CD4-positive, alpha-beta T cell treated with Interleukin-17A for 4 hours (primary cell): Measurements from ENCODE around the gene PRKAB1.
"Not testable (repeated sequence)": the region's sequence is repeated elsewhere in the genome, so short reads cannot be mapped to it uniquely, and the experiment has no call there.

Experiments
- DNase-seq: peaks from one replicate; pipeline ENCODE4 v3.0.0-alpha.2; 2020; ENCODE audit warnings: mixed read lengths

PRKAB1 gene

DNA sequence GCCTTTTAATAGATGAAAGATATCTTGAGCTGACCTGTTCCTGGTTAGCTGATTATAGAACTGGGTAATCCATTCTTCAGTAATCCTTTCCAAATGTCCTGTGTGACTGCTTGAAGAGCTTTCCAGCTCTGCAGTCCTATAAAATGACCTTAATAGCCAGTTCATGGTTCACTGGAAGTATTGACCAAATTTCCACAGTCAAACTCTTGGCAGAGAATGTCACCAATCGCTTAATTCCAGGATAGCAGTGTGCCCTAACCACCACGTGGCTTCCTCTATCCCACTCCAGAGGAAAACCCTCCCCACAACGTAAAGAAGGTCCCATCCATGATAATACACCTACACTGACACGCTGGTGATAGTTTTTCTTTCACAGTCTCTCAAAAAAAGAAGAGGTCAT is 17.4 kb downstream of the PRKAB1 start:
- DNase-seq: no peak

DNA sequence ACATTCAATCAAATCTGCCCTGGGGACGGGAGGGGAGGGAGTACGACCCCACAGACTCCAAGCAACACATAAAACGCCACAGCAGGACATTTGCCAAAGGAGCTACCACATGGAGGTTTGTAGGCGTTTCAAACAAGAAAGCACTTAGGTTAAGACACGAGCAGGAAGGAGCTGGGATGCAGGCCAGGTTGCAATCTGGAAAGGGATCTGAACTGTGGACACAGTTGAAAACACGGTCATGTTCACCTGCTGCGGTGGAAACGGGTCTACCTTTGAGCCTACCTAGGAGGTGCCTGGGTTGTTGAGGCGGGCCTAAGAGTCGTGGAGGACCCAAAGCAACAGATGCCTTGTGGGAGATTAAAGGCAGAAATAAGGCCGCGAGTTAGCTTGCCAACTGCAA is 18.4 kb downstream of the PRKAB1 start:
- no peak for DNase-seq

DNA sequence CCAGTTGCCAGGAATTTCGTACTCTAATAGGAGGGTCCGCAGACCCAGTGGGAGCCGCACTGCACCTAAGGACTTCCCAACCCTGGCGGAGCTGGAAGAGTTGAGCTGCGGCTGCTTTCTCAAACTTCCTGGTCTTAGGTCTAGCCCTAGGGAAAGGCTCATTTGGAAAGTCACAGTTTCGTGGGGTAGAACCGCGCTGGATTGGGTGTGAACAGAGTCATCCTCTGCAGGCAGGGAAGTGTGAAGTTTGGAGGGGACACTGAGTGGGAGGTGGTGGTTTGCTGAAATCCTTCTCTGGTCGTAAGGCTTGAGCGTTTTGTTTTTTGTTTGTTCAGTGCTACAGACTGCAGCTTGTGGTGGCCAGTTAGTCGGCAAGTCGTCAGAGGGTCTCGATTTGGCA is 18.8 kb downstream of the PRKAB1 start:
- no peak for DNase-seq

GRCh38 chr12:119687406-119687805 is 19.5 kb downstream of the PRKAB1 start:
- DNase-seq: no peak

DNA sequence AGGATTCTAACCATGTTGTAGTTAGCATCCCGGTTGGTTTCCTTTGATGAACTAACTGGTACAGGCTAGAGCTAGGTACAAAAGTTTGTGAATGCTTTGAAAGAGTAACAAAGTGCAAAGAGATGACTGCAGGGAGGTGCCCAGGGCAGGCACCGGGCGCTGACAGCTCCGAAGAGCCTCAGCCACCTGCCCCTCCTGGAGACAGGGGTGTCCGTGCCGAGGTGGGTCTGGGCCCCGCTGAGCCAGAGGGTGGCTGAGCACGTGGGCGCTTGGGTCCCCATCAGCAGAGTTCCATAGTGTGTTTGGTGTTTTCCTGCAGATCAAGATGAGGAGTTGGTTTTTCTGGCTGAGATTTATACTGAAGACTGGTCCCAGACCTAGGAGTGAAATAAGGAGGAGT is 19.9 kb downstream of the PRKAB1 start:
- no peak for DNase-seq

GRCh38 chr12:119689935-119690500 is 22.1 kb downstream of the PRKAB1 start:
- DNase-seq: no peak

DNA sequence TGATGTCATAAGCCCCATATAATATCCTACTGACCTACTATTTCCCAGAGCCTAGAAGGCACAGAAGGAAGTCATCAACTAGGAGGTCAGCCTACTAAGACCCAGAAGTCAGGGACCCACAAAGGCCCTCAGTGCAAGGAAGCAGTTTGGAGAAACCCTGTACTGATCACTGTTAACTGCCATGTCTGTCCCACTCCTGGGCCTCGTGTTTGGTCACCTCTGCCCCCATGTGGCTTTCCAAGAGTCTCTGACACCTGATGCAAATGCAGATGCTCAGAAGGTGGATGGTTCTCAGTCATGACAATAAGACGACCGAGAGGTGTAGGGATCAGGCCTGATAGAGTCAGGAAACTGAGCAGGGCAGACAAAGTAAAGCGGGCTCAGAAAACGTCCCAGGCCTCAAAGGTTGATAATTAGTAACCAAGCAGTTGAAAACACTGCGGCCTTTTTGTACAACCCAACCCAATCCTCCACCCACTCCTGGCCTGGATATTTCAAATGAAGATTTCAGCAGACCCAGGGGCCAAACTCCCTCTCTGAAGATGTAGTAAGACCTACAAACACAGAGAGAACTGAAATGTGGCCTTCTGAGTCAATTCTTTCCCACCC is 23.4 kb downstream of the PRKAB1 start:
- DNase-seq: no peak

- DNase-seq: no peak
These were observed 24.5 kb downstream of the PRKAB1 start for GRCh38 chr12:119692410-119692809.

DNA sequence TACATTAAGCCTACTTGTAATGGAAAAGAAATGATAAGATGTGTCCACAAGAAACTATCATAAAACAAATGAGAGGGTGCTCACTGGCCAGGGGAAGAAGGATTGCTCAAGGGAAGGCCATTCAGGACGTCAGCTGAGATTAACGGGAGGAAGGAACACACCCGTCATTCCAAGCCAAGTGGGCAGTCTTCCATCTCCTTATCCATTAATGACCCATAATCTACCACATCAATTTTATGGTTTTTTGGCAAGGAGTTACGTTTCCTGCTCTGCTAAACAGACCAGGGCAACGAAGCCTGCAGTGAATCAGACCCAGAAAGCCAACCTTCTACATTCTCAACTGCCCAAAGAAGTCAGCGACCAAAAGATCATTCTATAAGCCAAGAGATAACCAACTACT is 25.1 kb downstream of the PRKAB1 start:
- DNase-seq: no peak

DNA sequence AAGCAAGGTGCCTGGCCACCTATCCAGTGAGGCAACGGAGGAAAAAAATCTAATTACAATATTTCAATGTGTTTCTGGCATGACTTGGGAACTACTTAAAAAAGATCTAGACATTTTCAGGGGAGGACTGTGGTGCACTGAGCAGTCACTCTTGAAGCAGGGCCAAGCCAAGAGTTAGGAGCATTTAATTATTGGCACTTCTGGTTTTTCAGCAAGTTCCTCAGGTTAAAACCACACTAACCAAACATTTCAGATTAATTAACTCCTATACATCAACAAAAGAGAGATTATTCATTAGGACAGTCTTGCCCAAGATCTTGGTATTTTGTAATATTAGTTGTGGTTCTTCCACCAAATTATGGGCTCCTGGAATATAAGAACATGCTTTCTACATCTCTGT is 25.6 kb downstream of the PRKAB1 start:
- DNase-seq: no peak

DNA sequence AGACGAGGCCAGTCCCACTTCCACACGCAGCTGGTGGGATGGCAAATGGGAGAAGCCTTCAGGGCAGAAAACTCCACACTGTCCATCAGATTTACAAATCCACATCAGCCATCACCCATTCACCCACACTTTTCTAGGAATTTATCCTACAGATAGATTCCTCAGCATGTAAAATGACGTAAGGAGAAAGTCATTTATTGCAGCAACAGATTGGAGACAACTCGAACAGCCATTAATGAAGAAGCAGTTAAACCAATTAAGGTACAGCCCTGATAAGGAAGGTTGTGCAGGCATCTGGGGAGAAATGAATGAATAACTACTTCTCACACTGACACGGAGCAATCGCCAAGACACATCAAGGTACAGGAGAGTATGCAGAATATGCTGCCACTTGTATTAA is 26.2 kb downstream of the PRKAB1 start:
- no peak for DNase-seq

GRCh38 chr12:119695034-119695433 is 27.1 kb downstream of the PRKAB1 start:
- no peak for DNase-seq

GRCh38 chr12:119696943-119697342 is 29.0 kb downstream of the PRKAB1 start:
- no peak for DNase-seq

GRCh38 chr12:119699199-119699760 is 31.3 kb downstream of the PRKAB1 start:
- DNase-seq: no peak

- no peak for DNase-seq
These were observed 32.1 kb downstream of the PRKAB1 start for GRCh38 chr12:119700078-119700477.

DNA sequence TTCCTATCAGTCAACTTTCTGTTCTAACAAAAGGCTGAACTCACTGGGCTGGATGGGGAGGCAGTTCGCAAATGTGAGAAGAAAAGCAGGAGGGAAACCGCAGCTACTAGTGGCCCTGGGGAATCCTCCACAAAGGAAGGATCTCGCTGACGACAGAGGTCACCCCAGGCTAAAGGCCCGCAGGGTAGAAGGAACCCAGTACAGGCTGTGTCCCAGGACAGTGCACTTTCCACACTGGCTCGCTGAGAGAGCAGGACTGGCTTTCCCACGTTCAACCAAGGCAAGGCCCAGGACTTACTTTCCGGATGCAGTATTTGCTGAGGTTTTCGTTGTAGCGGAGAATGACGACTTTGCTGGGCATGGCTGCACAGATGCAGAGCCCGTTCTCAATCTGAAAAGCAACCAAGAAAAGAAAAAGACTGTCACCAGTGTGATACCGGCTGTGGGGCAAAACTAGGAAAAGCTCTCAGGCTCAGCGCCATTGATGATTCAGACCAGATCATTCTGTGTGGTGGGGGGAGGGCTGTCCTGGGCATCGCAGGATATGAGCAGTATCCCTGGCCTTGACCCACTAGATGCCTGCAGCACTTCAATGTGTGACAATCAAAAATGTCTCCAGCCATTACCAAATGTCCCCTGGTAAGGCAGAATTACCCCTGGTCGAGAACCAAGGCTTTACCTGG is 36.3 kb downstream of the PRKAB1 start:
- DNase-seq: no peak

DNA sequence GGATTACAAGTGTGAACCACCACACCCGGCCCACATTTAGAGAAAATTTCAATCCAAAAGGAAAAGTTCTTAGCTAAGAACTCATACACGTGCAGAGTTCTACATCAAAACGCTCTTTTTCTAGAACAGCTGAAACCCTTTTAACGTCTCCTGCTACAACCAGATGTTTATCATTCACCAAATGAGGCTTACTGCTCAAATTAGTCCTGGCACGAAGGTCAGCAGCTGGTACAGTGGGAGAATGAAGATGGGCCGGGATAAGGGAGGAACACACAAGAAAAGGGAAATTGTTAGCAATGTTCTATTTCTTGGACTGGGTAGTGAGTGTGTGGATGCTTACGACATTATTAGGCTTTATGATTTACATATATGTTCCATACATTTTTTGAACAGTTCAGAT is 37.2 kb downstream of the PRKAB1 start:
- no peak for DNase-seq

DNA sequence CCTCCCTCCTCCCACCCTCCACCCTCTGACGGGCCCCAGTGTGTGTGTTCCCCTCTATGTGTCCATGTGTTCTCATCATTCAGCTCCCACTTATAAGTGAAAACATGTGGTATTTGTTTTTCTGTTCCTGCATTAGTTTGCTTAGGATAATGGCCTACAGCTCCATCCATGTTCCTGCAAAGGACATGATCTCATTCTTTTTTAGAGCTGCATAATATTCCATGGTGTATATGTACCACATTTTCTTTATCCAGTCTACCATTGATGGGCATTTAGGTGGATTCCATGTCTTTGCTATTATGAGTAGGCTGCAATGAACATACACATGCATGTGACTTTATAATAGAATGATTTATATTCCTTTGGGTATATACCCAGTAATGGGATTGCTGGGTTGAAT is 38.5 kb downstream of the PRKAB1 start:
- DNase-seq: not testable (repeated sequence)

DNA sequence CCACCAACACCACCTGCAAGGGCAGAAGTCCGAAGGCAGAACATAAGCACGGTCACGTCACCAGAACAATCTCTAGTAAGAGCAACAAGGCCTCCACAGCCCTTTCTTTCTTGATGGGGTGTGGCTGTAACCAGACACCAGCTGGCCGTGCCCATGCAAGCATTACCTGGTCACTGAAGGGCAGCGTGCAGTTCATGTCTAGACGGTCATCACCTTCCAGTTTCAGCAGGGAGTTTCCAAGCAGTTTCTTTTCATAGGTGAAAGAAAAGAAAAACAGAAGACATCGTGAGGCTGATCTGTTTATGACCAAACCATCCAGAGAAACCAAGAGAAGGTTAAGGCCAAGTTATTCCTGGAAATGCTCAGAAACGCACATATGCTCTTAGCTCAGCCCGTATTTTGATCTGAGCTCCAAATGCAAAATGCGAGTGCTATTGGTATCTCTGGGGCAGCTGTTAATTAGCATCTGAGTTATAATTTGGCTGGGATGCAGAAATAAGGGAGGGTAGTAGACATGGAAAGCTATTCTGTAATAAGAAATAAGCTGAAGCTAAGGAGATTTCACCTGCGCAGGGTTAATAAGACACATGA is 42.5 kb downstream of the PRKAB1 start:
- DNase-seq: no peak

- DNase-seq: no peak
These were observed 43.1 kb downstream of the PRKAB1 start for GRCh38 chr12:119710965-119711551.

DNA sequence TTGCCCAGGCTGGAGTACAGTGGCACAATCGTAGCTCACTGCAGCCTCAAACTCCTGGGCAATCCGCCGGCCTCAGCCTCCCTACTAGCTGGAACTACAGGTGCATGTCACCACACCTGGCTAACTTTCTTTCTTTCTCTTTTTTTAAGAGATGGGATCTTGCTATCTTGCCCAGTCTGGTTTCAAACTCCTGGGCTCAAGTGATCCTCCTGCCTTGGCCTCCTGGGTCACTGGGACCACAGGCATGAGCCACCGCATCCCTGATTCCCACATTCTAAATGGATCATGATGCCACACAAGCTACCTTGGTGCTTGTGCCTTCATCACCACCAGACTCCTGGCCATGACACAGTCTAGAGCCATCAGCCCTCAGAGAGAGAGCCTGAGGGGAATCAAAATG is 43.8 kb downstream of the PRKAB1 start:
- no peak for DNase-seq

GRCh38 chr12:119712721-119713120 is 44.8 kb downstream of the PRKAB1 start:
- no peak for DNase-seq

DNA sequence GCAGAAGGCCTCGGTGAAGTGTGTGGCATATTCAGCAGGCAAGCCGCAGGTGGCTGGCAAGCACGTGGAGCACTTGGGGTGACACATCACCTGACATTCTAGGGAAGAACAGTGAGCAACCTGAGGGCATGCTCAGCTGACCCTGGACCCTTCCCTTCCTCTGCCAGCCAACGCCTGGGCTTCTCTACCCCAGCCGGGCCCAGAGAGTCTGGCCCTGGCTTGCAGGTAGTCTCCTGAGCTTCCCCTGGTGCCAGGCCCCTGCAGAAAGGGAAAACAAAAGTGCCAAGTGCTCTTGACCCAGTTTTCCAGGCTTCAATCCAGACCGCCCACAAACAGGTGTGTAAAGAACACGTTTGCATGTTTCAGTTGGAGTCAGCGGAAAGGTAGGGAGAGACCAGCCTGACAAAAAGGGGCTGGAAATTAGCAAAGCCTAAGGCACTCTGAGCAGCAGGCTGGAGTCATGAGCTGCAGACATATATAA is 45.7 kb downstream of the PRKAB1 start:
- no peak for DNase-seq
